Parietal lobe (tissue), 2 donors: ENCODE measurements around the gene ACAA1. TPM values are rescaled to one million over a fixed set of nuclear protein-coding genes. Genes with fewer than 3 reads are reported as not detected.

Source experiments
- small RNA-seq: library from RNA; depleted of rRNA; stranded (forward); fragments of <200 nt; gene quantifications from one replicate; pipeline ENCODE3, GENCODE V24; 2014; ENCODE audit warnings: low replicate concordance
- total RNA-seq: library from RNA; depleted of rRNA; stranded (reverse); fragments of >200 nt; gene quantifications from one replicate; pipeline ENCODE4 v1.2.3, GENCODE V29; 2014

The ACAA1 gene
- total RNA-seq, result 40.7 TPM

GRCh38 chr3:38136777-38137614 lies at the start of gene ACAA1:
TSS of gene ACAA1 (minus strand) at chr3:38137127. CDS start at chr3:38137035, 92 bp downstream.

GRCh38 chr3:38164952-38165721 lies 28.2 kb upstream of the ACAA1 start, which contains the start of gene OXSR1:
TSS of gene OXSR1 (plus strand) at chr3:38165537. CDS start at chr3:38165877, 340 bp downstream.

GRCh38 chr3:38138349-38139190 lies 1.6 kb upstream of the ACAA1 start, which contains the start of gene MYD88:
TSS of gene MYD88 (plus strand) at chr3:38138661. CDS start at chr3:38138701, 40 bp downstream.

Small RNA genes within 50 kb of the gene (small RNA-seq; reads per million reads assigned to genes)
- not detected for gene RF00019

Other genes with a start within 250 kb of the ACAA1 start
- 17.5 TPM for gene VILL, start 146.3 kb downstream of the ACAA1 start, total RNA-seq
- gene PLCD1, start 107.5 kb downstream of the ACAA1 start, total RNA-seq, result 4.7 TPM
- 1.6 TPM for gene DLEC1, start 97.9 kb downstream of the ACAA1 start, total RNA-seq
- 7.5 TPM for gene MYD88, start 1.5 kb upstream of the ACAA1 start, total RNA-seq
- gene OXSR1, start 28.4 kb upstream of the ACAA1 start, total RNA-seq, result 57.0 TPM
- 1.3 TPM for gene SLC22A13, start 128.7 kb upstream of the ACAA1 start, total RNA-seq
- gene SLC22A14, start 145.2 kb upstream of the ACAA1 start, total RNA-seq, result 1.3 TPM
- gene XYLB, start 209.7 kb upstream of the ACAA1 start, total RNA-seq, result 10.3 TPM